Activated naive CD8-positive, alpha-beta T cell treated with anti-CD3 and anti-CD28 coated beads, Interleukin-2, amount 10 ng/mL, durations not matched to agents 7 days and 5 days (primary cell): ENCODE data around the gene CPNE2. TPM values are rescaled to one million over a fixed set of nuclear protein-coding genes. Genes with fewer than 3 reads are reported as not detected.
"Not testable (repeated sequence)": the region's sequence is repeated elsewhere in the genome, so short reads cannot be mapped to it uniquely, and the experiment has no call there.

ENCODE experiments used
- ATAC-seq: fragments of 150-1000 bp; cut with Tn5 transposase; one replicate; pipeline ENCODE4 v1.10.0; 2021; ENCODE audit warnings: low read depth, moderate library complexity
- POLR2A ChIA-PET: fragments of 350-600 bp; sonication (Branson Sonifier 250); formaldehyde crosslinking; loops from one replicate; lab custom pipeline; 2021; ENCODE audit warnings: antibody characterized with exemption; lab: Charles Lee
- DNase-seq: peaks from one replicate; pipeline ENCODE4 v3.0.0; 2021
- H3K27ac Mint-ChIP-seq: one replicate; pipeline ENCODE4 v1.8.0; 2022; ENCODE audit warnings: mild to moderate bottlenecking, mixed read lengths
- H3K27me3 Mint-ChIP-seq: one replicate; pipeline ENCODE4 v1.8.0; 2022; ENCODE audit warnings: mild to moderate bottlenecking, moderate library complexity, mixed read lengths
- H3K36me3 Mint-ChIP-seq: one replicate; pipeline ENCODE4 v1.8.0; 2021; ENCODE audit warnings: mild to moderate bottlenecking, mixed read lengths
- H3K4me1 Mint-ChIP-seq: one replicate; pipeline ENCODE4 v1.8.0; 2021; ENCODE audit warnings: mixed read lengths
- H3K4me3 Mint-ChIP-seq: one replicate; pipeline ENCODE4 v1.8.0; 2022; ENCODE audit warnings: mild to moderate bottlenecking, moderate library complexity, mixed read lengths
- H3K9me3 Mint-ChIP-seq: one replicate; pipeline ENCODE4 v1.8.0; 2021; ENCODE audit warnings: mixed read lengths
- total RNA-seq, 2 experiments: library from RNA; stranded (reverse); gene quantifications; one replicate each; pipeline ENCODE4 v1.2.3, GENCODE V29; 2021

Gene CPNE2
- total RNA-seq, 2 experiments from 2014 or later, result 11.0 to 11.4 TPM

DNA sequence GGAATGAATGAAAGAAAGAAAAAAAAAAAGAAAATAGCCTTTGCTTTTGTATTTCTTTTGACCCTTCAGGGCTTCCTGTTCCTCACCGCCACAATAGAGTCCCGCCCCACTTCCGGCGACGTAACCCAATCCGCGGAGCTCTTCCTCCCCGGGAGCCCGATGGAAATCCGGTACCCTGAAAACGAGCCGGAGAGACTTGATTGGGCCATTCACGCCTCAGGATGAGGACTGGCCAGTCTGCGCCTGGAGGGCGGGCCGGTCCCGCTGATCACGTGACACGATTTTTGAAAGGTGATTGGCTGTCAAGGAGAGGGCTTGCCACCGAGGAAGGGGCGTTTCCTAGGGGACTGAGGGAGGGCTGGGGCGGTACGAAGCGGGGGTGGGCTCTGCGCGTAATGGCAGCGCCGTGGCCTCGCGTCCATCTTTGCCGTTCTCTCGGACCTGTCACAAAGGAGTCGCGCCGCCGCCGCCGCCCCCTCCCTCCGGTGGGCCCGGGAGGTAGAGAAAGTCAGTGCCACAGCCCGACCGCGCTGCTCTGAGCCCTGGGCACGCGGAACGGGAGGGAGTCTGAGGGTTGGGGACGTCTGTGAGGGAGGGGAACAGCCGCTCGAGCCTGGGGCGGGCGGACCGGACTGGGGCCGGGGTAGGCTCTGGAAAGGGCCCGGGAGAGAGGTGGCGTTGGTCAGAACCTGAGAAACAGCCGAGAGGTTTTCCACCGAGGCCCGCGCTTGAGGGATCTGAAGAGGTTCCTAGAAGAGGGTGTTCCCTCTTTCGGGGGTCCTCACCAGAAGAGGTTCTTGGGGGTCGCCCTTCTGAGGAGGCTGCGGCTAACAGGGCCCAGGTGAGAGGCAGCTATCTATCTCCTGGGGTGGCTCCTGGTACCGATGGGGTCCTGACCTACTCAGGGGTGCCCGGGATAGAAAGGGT lies 93.8 kb downstream of the CPNE2 start, which contains the start of the genes PSME3IP1 and RSPRY1:
TSS of gene PSME3IP1 (minus strand) at position 95 of the 927 bp plus-strand sequence. CDS start 12,185 bp downstream, outside the sequence.
TSS of gene RSPRY1 (plus strand) at position 385 of the 927 bp plus-strand sequence. CDS start 18,330 bp downstream, outside the sequence.
- peak; percentile 92 for DNase-seq
- peak; percentile 95 for ATAC-seq
- H3K36me3 Mint-ChIP-seq, result peaks cover 4% of the 10 kb centered on the region
- peak within 1 kb of the TSS; percentile 97 for H3K4me3 Mint-ChIP-seq
- H3K4me1 Mint-ChIP-seq, result peaks cover 25% of the 10 kb centered on the region
- H3K9me3 Mint-ChIP-seq, result no peaks in the 10 kb centered on the region
- H3K27me3 Mint-ChIP-seq, result no peaks in the 10 kb centered on the region
- peak within 1 kb of the TSS; percentile 98 for H3K27ac Mint-ChIP-seq
- POLR2A ChIA-PET, result interaction anchor here (0.8 to 2.1 kb wide), 16 partner anchors 11 to 261 kb away, joined by 3 to 7 read pairs (median 3); partner anchors contain the start of genes ARL2BP, CIAPIN1, COQ9 and CPNE2

DNA sequence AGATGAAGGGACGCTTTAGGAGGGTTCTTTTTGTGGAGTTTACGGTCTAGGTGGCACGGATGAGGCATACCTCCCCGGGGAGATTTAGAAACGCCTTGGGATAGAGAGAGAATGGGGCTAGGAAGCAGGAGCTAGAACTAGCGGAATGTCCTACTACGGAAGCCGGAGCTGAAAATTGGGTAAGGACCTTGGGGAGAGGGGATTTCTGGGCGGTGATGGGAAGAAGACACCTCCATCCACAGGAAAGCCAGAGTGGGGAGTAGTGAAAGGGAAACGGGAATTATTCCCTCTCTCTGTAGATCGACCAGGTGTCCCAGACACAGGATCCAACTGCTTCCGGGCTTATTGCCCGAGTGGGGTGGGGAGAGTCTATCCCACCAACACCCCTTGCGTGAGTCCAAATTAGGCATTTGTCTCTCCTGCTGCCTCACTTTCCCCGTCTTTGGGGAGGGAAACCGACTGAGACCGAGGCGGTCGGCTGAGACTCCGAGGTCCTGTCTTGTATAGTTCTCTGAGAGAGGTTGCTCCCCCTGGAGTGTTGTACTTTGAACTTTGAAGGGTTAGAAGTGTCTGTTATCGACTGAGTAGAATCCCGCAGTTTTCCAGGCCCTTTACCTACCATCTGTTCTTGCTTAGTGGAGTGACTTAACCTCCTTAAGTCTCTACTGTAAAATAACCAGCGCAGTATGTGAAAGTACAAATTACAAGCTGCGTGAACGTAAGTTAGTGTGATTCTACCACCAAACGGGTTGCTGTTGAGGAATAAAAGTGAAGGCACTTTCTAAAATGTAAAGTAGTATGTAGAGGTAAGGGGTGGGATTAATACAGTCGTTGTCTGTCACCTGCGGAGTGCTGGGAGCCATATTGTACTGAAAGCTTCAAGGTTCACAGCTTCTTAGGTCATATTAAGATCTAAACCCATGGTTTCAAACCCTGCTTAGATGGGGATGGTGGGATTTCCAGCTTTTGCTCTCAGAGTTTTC lies 94.8 kb downstream of the CPNE2 start:
- DNase-seq (peak; percentile 41), ATAC-seq (no peak)
- POLR2A ChIA-PET, result interaction anchor here (1.2 to 1.5 kb wide), 5 partner anchors 19 to 113 kb away, joined by 3 to 5 read pairs (median 3); partner anchors contain the start of gene CPNE2
- no peaks in the 10 kb centered on the region for H3K9me3 Mint-ChIP-seq
- H3K4me3 Mint-ChIP-seq, result peak overlapping the region; percentile 97
- no peaks in the 10 kb centered on the region for H3K27me3 Mint-ChIP-seq
- peaks cover 25% of the 10 kb centered on the region for H3K4me1 Mint-ChIP-seq
- peak overlapping the region; percentile 98 for H3K27ac Mint-ChIP-seq
- peaks cover 4% of the 10 kb centered on the region for H3K36me3 Mint-ChIP-seq

DNA sequence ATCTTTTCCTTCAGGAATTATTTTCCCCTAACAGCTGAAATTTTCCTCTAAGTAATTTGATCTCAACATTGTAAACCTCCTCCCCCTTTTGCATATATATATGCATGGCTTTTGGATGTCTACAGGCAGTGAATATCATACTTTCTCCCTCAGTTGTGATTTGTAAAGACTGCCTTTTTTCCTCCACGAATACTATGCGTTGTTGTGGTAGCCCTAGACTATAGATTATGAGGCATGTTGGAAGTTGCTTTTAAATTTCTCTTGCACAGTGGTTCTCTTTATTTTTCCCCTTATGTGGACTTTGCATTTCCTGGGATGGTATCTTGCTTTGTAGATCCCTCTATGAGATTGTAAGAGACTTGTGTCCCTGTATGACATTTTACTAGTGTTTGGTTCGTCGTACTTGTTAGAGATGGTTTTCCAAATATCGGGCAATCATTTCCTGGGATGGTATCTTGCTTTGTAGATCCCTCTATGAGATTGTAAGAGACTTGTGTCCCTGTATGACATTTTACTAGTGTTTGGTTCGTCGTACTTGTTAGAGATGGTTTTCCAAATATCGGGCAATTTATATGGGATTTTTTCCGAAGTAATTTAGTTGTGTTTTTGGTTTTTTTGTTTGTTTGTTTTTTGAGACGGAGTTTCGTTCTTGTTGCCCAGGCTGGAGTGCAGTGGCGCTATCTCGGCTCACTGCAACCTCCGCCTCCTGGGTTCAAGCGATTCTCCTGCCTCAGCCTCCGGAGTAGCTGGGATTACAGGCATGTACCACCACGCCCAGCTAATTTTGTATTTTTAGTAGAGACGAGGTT lies 95.7 kb downstream of the CPNE2 start:
- not testable (repeated sequence) for DNase-seq, ATAC-seq, H3K27me3 Mint-ChIP-seq, H3K27ac Mint-ChIP-seq, H3K9me3 Mint-ChIP-seq, H3K36me3 Mint-ChIP-seq
- peak overlapping the region; percentile 97 for H3K4me3 Mint-ChIP-seq
- POLR2A ChIA-PET, result interaction anchor here (1.2 to 1.5 kb wide), 4 partner anchors 18 to 112 kb away, joined by 3 to 5 read pairs (median 4); partner anchors contain the start of gene CPNE2
- peaks cover 23% of the 10 kb centered on the region for H3K4me1 Mint-ChIP-seq

DNA sequence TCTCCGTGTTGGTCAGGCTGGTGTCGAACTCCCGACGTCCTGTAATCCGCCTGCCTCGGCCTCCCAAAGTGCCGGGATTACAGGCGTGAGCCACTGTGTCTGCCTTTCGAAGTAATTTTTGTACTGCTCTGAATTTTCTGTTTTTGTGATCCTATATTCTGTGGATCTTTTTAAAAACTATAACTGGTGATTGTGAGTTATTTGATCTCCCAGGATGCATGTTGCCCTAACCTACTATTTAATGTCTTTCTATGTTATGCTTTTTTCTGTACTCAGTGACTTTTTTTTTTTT lies 96.3 kb downstream of the CPNE2 start:
- peak overlapping the region; percentile 43 for H3K4me3 Mint-ChIP-seq
- DNase-seq, result no peak
- no peaks in the 10 kb centered on the region for H3K9me3 Mint-ChIP-seq
- H3K4me1 Mint-ChIP-seq, result peaks cover 24% of the 10 kb centered on the region
- POLR2A ChIA-PET, result no interaction called here
- peaks cover 6% of the 10 kb centered on the region for H3K36me3 Mint-ChIP-seq
- ATAC-seq, result no peak
- no peaks in the 10 kb centered on the region for H3K27me3 Mint-ChIP-seq
- no peak overlapping the region for H3K27ac Mint-ChIP-seq

DNA sequence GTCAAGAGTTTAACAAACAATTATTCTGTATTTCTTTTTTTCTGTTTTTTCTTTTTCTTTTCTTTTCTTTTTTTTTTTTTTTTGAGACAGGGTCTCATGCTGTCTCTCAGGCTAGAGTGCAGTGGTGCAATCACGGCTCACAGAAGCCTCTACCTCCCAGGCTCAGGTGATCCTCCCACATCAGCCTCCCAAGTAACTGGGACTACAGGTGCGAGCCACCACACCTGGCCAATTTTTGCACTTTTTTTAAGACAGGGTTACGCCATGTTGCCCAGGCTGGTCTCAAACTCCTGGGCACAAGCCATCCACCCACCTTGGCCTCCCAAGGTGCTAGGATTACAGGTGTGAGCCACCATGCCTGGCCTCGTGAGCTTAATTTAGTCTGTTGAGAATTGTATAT lies 97.1 kb downstream of the CPNE2 start:
- H3K27ac Mint-ChIP-seq, POLR2A ChIA-PET, ATAC-seq, H3K4me3 Mint-ChIP-seq, DNase-seq, H3K9me3 Mint-ChIP-seq, H3K27me3 Mint-ChIP-seq, H3K36me3 Mint-ChIP-seq: not testable (repeated sequence)
- H3K4me1 Mint-ChIP-seq, result peaks cover 19% of the 10 kb centered on the region

DNA sequence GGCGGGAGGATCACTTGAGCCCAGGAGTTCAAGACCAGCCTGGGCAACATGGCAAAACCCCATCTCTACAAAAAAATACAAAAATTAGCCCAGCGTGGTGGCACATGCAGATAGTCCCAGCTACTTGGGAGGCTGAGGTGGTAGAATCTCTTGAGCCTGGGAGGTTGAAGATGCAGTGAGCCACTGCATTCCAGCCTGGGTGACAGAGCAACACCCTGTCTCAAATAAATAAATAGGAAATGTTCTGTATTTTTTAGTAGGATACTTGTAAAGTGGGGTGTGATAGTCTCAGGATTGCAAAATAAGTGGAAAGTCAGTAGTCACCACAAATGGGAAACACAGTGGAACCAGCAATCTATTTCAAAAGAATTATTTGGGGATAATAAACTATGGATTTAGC lies 97.8 kb downstream of the CPNE2 start:
- peaks cover 17% of the 10 kb centered on the region for H3K4me1 Mint-ChIP-seq
- peaks cover 9% of the 10 kb centered on the region for H3K36me3 Mint-ChIP-seq
- H3K9me3 Mint-ChIP-seq, result no peaks in the 10 kb centered on the region
- no peak overlapping the region for H3K27ac Mint-ChIP-seq
- no peak overlapping the region for H3K4me3 Mint-ChIP-seq
- H3K27me3 Mint-ChIP-seq, result no peaks in the 10 kb centered on the region
- POLR2A ChIA-PET, result no interaction called here
- ATAC-seq (no peak), DNase-seq (no peak)

DNA sequence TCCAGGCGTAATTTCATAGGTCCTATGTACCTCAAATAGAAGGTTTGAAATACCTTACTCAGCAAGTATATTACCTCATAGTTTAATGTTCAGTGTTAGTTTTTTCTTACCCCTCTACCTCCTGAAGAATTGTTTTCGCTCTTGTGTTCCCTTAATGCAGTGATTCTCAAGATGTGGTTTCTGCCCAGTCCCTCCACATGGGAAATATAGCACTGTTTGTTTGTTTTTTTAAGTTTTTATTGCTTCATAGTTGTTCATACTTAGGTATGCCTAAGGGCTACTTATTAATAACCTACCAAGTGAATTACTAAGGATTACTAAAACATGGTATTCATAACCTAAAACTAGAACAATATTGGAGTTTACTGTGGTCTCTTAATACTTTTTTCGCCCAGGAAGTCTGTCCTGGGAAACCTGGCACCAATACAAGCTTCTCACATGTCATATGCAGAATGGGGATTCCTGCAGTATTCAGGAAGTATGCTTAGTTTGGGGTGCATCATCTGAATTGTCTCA lies 98.7 kb downstream of the CPNE2 start:
- H3K27ac Mint-ChIP-seq, result no peak overlapping the region
- peaks cover 11% of the 10 kb centered on the region for H3K36me3 Mint-ChIP-seq
- H3K4me3 Mint-ChIP-seq, result no peak overlapping the region

DNA sequence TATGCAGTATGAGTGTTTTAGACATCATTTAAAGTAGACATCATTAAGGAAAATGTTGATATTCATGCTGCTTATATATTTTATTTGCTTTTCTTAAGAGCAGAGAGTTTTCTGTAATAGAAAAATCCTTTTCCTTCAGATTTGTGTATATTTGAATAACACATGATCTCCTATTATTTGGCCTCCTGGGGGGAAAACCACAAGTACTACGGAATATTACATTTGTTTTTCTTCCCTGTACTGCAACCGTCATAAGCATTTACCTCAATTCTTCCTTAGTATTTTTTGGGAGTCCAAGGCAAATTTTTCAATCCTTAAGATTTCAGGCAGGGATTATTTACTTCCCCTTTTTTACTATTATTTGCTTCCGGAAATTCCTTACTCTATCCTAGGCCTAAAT lies 99.8 kb downstream of the CPNE2 start:
- Mint-ChIP-seq H3K9me3 (no peaks in the 10 kb centered on the region), H3K4me3 (no peak overlapping the region), H3K27me3 (no peaks in the 10 kb centered on the region), H3K4me1 (peaks cover 19% of the 10 kb centered on the region), H3K27ac (no peak overlapping the region), H3K36me3 (peaks cover 13% of the 10 kb centered on the region)
- ATAC-seq, result no peak
- DNase-seq, result no peak
- POLR2A ChIA-PET, result no interaction called here

More for the DNA sequence above, 98.7 kb downstream of the CPNE2 start:
- Mint-ChIP-seq H3K9me3 (no peaks in the 10 kb centered on the region), H3K4me1 (peaks cover 16% of the 10 kb centered on the region), H3K27me3 (no peaks in the 10 kb centered on the region)
- POLR2A ChIA-PET, result no interaction called here
- ATAC-seq, result no peak
- DNase-seq, result no peak

DNA sequence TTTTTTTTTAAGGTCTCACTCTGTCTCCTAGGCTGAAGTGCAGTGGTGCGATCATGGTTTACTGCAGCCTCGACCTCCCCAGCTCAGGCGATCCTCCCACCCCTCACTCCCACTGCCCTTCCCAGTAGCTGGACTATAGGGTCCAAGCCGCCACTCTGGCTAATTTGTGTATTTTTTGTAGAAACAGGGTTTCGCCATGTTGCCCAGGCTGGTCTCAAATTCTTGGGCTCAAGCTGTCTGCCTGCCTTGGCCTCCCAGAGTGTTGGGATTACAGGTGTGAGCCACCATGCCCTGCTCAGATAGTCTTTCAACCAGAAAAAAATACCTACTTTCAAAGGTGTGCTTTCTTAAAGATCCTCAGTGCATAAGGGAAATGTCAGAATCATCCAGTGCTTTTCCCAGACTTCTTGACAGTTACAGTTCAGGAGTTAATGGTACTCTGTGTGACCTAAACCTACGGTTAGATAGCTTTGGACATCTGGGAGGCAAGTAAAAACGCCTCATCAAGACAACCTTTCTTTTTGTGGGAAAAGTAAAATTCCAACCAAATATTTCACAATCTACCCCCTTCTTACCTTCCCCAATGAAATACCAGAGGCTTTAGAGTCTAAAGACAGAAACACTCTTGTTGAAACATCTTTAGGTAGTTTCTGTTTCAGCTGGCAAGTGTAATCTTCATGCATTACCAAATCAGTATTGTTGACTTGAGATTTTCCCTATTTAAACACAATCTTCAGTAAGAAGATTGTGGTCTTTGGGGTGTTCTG lies 100.5 kb downstream of the CPNE2 start:
- no peak for DNase-seq
- ATAC-seq, result no peak
- no peak overlapping the region for H3K27ac Mint-ChIP-seq
- peaks cover 16% of the 10 kb centered on the region for H3K4me1 Mint-ChIP-seq
- H3K4me3 Mint-ChIP-seq, result no peak overlapping the region
- no peaks in the 10 kb centered on the region for H3K27me3 Mint-ChIP-seq
- H3K9me3 Mint-ChIP-seq, result no peaks in the 10 kb centered on the region
- POLR2A ChIA-PET, result no interaction called here
- peaks cover 13% of the 10 kb centered on the region for H3K36me3 Mint-ChIP-seq

DNA sequence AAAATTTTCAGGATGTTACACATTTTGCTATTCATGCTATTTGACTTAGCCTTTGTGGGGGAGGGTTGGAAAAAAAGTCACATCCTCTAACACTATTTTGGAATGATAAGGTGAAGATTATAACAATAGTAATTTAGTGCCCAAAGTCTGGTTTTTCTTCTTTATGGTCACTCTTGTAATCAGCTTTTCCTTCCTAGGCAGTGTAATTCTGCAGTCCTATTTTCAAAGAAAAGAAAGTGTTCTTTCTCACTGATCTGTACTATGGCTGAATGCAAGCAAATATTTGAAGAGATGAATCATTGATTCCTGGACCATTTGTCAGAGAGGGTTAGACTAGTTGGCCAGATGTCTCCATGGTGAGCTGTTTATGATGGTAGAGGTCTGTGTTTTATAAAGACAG lies 102.1 kb downstream of the CPNE2 start:
- no peaks in the 10 kb centered on the region for H3K27me3 Mint-ChIP-seq
- no peak overlapping the region for H3K27ac Mint-ChIP-seq
- POLR2A ChIA-PET, result no interaction called here
- peaks cover 12% of the 10 kb centered on the region for H3K4me1 Mint-ChIP-seq
- peaks cover 13% of the 10 kb centered on the region for H3K36me3 Mint-ChIP-seq
- no peak overlapping the region for H3K4me3 Mint-ChIP-seq
- no peak for ATAC-seq
- no peaks in the 10 kb centered on the region for H3K9me3 Mint-ChIP-seq
- no peak for DNase-seq

DNA sequence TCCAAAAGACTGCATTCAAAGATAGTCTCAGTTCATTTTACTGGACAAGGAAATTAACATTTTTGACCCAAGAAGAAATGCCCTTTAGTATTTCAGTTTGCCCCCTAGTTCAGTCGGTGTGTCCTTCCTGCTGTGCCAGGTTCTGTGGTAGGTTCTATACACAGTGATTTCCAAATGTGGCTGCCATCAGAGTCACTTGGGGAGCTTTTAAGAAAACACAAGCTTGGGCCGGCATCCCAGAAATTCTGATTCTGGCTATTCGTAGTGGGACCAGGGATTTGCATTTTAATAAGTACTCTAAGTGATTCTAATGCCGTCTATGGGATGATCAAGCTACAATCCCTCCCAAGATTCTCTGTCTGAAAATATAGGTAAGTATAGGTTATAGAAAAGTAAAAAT lies 103.9 kb downstream of the CPNE2 start:
- DNase-seq (no peak), ATAC-seq (no peak)
- Mint-ChIP-seq H3K36me3 (peaks cover 11% of the 10 kb centered on the region), H3K27ac (no peak overlapping the region), H3K4me1 (peaks cover 10% of the 10 kb centered on the region), H3K27me3 (no peaks in the 10 kb centered on the region), H3K4me3 (no peak overlapping the region), H3K9me3 (no peaks in the 10 kb centered on the region)
- POLR2A ChIA-PET, result no interaction called here

DNA sequence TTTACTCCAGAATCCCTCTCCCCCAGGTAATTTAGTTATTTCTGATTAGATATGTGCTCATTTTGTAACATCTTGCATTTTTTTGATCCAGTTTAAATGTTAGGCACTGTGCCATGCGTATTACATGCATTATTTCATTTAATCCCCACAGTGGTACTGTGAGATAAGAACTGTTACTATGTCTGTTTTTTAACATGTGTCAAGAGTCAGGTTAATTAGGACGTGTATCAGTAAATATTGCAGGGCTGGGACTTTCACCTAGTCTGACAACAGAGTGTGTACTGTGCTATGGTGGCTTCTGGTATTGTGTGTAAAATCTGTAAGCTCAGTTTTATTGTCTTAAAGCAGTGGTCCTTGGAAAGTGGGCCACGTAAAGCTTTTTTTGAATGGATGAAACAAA lies 104.4 kb downstream of the CPNE2 start:
- Mint-ChIP-seq H3K9me3 (no peaks in the 10 kb centered on the region), H3K27me3 (no peaks in the 10 kb centered on the region), H3K36me3 (peaks cover 11% of the 10 kb centered on the region), H3K4me3 (no peak overlapping the region), H3K4me1 (peaks cover 10% of the 10 kb centered on the region), H3K27ac (no peak overlapping the region)
- POLR2A ChIA-PET, result interaction anchor here (0.9 kb wide), 1 partner anchor 11 kb away, joined by 3 read pairs; the partner anchor contains the start of gene PSME3IP1
- DNase-seq (no peak), ATAC-seq (no peak)
